PC-3 (cell line): ENCODE measurements around the gene VSTM4. TPM values are rescaled to one million over a fixed set of nuclear protein-coding genes. Genes with fewer than 3 reads are reported as not detected.

Experiments
- ATAC-seq: fragments of 200-7000 bp; cut with Tn5 transposase; 2 replicates; pipeline ENCODE4 v1.9.1; 2020; ENCODE audit warnings: mild to moderate bottlenecking, moderate library complexity
- BruUV-seq: library from RNA; stranded (reverse); fragments of 400-500 nt; replicated peaks from 2 replicates; lab custom pipeline; 2021; lab: Mats Ljungman, UMichigan
- CTCF ChIA-PET: fragments of 300-600 bp; sonication (Branson Sonifier 250); formaldehyde crosslinking; loops from one replicate; lab custom pipeline; 2022; ENCODE audit warnings: antibody characterized with exemption; lab: Charles Lee
- POLR2A ChIA-PET: fragments of 300-600 bp; sonication (Branson Sonifier 250); formaldehyde crosslinking; loops from one replicate; lab custom pipeline; 2022; ENCODE audit warnings: antibody characterized with exemption; ENCODE audit not compliant: unreplicated experiment; lab: Charles Lee
- DNase-seq: peaks from one replicate; pipeline ENCODE4 v3.0.0-alpha.2; 2015
- H2AFZ ChIP-seq: fragments of 300-600 bp; sonication (generic); 2 replicates; pipeline ENCODE4 v1.6.0; 2016; ENCODE audit warnings: antibody characterized with exemption, low read length
- H3F3A ChIP-seq: fragments of 300-600 bp; sonication (generic); one replicate; pipeline ENCODE4 v1.6.0; 2017; ENCODE audit warnings: antibody characterized with exemption, low read length, control low read depth, mild to moderate bottlenecking; ENCODE audit not compliant: unreplicated experiment
- H3K27ac ChIP-seq: fragments of 300-600 bp; sonication (generic); 2 replicates; pipeline ENCODE4 v1.5.1; 2016; ENCODE audit warnings: mild to moderate bottlenecking, low read length
- H3K27me3 ChIP-seq: fragments of 300-600 bp; sonication (generic); 2 replicates; pipeline ENCODE4 v1.6.1; 2016; ENCODE audit warnings: low read length, mixed read lengths
- H3K36me3 ChIP-seq: fragments of 300-600 bp; sonication (generic); 2 replicates; pipeline ENCODE4 v1.6.1; 2016; ENCODE audit warnings: low read depth, mixed run types, low read length, mixed read lengths
- H3K4me1 ChIP-seq: fragments of 300-600 bp; sonication (generic); 2 replicates; pipeline ENCODE4 v1.5.1; 2016; ENCODE audit warnings: low read length; ENCODE audit not compliant: insufficient read depth
- H3K4me2 ChIP-seq: fragments of 300-600 bp; sonication (generic); 2 replicates; pipeline ENCODE4 v1.6.0; 2016; ENCODE audit warnings: low read length
- H3K4me3 ChIP-seq: fragments of 300-600 bp; sonication (generic); 2 replicates; pipeline ENCODE4 v1.5.1; 2016; ENCODE audit warnings: mild to moderate bottlenecking, low read length, mixed read lengths
- H3K79me2 ChIP-seq: fragments of 300-600 bp; sonication (generic); 2 replicates; pipeline ENCODE4 v1.6.1; 2017; ENCODE audit warnings: low read length, mixed read lengths
- H3K9ac ChIP-seq: fragments of 300-600 bp; sonication (generic); 2 replicates; pipeline ENCODE4 v1.6.0; 2016; ENCODE audit warnings: mild to moderate bottlenecking, low read length
- H3K9me2 ChIP-seq: fragments of 300-600 bp; sonication (generic); replicated peaks from 2 replicates; pipeline ENCODE4 v1.6.1; 2016; ENCODE audit warnings: mixed run types, low read length, mixed read lengths
- H3K9me3 ChIP-seq: fragments of 300-600 bp; sonication (generic); 2 replicates; pipeline ENCODE4 v1.6.1; 2016; ENCODE audit warnings: low read length, mixed read lengths
- H4K20me1 ChIP-seq: fragments of 300-600 bp; sonication (generic); 2 replicates; pipeline ENCODE4 v1.6.1; 2016; ENCODE audit warnings: low read length, mixed read lengths
- EZH2 ChIP-seq: fragments of 300-600 bp; sonication (generic); IDR thresholded peaks from one replicate; pipeline ENCODE4 v1.6.1; 2017; ENCODE audit warnings: antibody characterized with exemption, mild to moderate bottlenecking, low read length; ENCODE audit not compliant: unreplicated experiment
- EZH2phosphoT487 ChIP-seq: fragments of 300-600 bp; sonication (generic); IDR thresholded peaks from 2 replicates; pipeline ENCODE4 v1.6.1; 2018; ENCODE audit warnings: mild to moderate bottlenecking, antibody characterized with exemption, low read length, borderline replicate concordance
- intact Hi-C: fragments of 100-400 bp; cut with micrococcal nuclease; formaldehyde crosslinking; loops from 2 replicates; pipeline ENCODE4 v1.9.0; 2023
- total RNA-seq: library from RNA; depleted of rRNA; stranded (reverse); fragments of >200 nt; gene quantifications from 2 replicates; pipeline ENCODE4 v1.2.3, GENCODE V29; 2014
- TF ChIP-seq, protein P1 (sequence below): fragments of 300-600 bp; sonication (generic); conservative IDR thresholded peaks from 2 replicates; pipeline ENCODE4 v1.5.1; 2017; ENCODE audit warnings: antibody characterized with exemption, low read depth, mild to moderate bottlenecking, low read length

VSTM4 gene
- total RNA-seq, 1 experiment from 2014 or later, result not detected

- Histone ChIP-seq H3K9ac (no peak overlapping the region), H3K36me3 (no peaks in the 10 kb centered on the region), H3F3A (no peaks in the 10 kb centered on the region), H3K27me3 (peaks cover 96% of the 10 kb centered on the region), H3K9me3 (no peaks in the 10 kb centered on the region), H4K20me1 (no peaks in the 10 kb centered on the region), H3K27ac (no peak overlapping the region), H3K79me2 (no peaks in the 10 kb centered on the region), H3K4me3 (no peak overlapping the region), H3K4me2 (no peak overlapping the region), H3K4me1 (no peaks in the 10 kb centered on the region), H2AFZ (no peak overlapping the region), H3K9me2 (no peaks in the 10 kb centered on the region)
- ChIA-PET CTCF (no interaction called here), POLR2A (no interaction called here)
- TF ChIP-seq EZH2, result no peak
- no peak for TF ChIP-seq EZH2phosphoT487
- TF ChIP-seq, protein P1, sequence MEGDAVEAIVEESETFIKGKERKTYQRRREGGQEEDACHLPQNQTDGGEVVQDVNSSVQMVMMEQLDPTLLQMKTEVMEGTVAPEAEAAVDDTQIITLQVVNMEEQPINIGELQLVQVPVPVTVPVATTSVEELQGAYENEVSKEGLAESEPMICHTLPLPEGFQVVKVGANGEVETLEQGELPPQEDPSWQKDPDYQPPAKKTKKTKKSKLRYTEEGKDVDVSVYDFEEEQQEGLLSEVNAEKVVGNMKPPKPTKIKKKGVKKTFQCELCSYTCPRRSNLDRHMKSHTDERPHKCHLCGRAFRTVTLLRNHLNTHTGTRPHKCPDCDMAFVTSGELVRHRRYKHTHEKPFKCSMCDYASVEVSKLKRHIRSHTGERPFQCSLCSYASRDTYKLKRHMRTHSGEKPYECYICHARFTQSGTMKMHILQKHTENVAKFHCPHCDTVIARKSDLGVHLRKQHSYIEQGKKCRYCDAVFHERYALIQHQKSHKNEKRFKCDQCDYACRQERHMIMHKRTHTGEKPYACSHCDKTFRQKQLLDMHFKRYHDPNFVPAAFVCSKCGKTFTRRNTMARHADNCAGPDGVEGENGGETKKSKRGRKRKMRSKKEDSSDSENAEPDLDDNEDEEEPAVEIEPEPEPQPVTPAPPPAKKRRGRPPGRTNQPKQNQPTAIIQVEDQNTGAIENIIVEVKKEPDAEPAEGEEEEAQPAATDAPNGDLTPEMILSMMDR, result no peak
- no TSS peak for BruUV-seq
- intact Hi-C loops, result no loop called here
- DNase-seq, result no peak
- no peak for ATAC-seq
Measured at GRCh38 chr10:49113741-49114141, 1.6 kb downstream of the VSTM4 start.

DNA sequence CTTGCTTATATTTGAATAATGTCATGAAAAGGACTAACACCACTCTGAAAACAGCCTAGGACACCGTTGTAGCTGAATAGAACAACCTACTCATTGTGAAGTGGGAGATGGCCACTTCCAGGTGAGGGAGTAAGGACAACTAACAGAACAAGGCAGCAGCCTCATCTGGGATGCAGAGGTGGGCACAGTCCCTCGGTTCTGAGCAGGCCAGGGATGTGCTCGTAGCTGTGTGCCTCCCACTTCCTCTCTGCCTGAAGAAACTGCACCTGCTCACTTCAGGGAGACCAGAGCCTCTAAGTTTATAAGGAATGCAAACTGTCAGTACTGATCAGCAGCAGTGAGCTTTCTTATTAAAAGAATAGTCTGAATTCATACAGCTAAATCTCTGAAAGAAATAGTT is 2.5 kb downstream of the VSTM4 start:
- H3F3A ChIP-seq, result no peaks in the 10 kb centered on the region
- no peaks in the 10 kb centered on the region for H3K79me2 ChIP-seq
- no TSS peak for BruUV-seq
- H3K36me3 ChIP-seq, result no peaks in the 10 kb centered on the region
- TF ChIP-seq, protein P1, result no peak
- TF ChIP-seq EZH2 (no peak), EZH2phosphoT487 (no peak)
- DNase-seq, result no peak
- no peak overlapping the region for H3K9ac ChIP-seq
- CTCF ChIA-PET, result no interaction called here
- no peaks in the 10 kb centered on the region for H4K20me1 ChIP-seq
- H3K27me3 ChIP-seq, result peaks cover 94% of the 10 kb centered on the region
- no peak overlapping the region for H3K27ac ChIP-seq
- intact Hi-C loops, result no loop called here
- H3K4me3 ChIP-seq, result no peak overlapping the region
- no peak overlapping the region for H3K4me2 ChIP-seq
- H3K4me1 ChIP-seq, result no peaks in the 10 kb centered on the region
- POLR2A ChIA-PET, result no interaction called here
- no peak overlapping the region for H2AFZ ChIP-seq
- H3K9me2 ChIP-seq, result no peaks in the 10 kb centered on the region
- ATAC-seq, result no peak
- H3K9me3 ChIP-seq, result no peaks in the 10 kb centered on the region

GRCh38 chr10:49112098-49112497 is 3.2 kb downstream of the VSTM4 start:
- no peaks in the 10 kb centered on the region for H3K4me1 ChIP-seq
- TF ChIP-seq, protein P1, result no peak
- no peak for TF ChIP-seq EZH2
- no peak for TF ChIP-seq EZH2phosphoT487
- no peak overlapping the region for H2AFZ ChIP-seq
- H3K79me2 ChIP-seq, result no peaks in the 10 kb centered on the region
- H3K4me3 ChIP-seq, result no peak overlapping the region
- ChIA-PET POLR2A (no interaction called here), CTCF (no interaction called here)
- no peaks in the 10 kb centered on the region for H3K9me3 ChIP-seq
- H3K4me2 ChIP-seq, result no peak overlapping the region
- no peak overlapping the region for H3K9ac ChIP-seq
- H4K20me1 ChIP-seq, result no peaks in the 10 kb centered on the region
- ATAC-seq (no peak), DNase-seq (no peak)
- no peaks in the 10 kb centered on the region for H3K36me3 ChIP-seq
- intact Hi-C loops, result no loop called here
- H3K9me2 ChIP-seq, result no peaks in the 10 kb centered on the region
- no TSS peak for BruUV-seq
- H3K27me3 ChIP-seq, result peaks cover 90% of the 10 kb centered on the region
- H3K27ac ChIP-seq, result no peak overlapping the region
- no peaks in the 10 kb centered on the region for H3F3A ChIP-seq
